Measurements from ENCODE around the gene TMEM30B. TPM values are rescaled to one million over a fixed set of nuclear protein-coding genes. Genes with fewer than 3 reads are reported as not detected.

TMEM30B gene
- polyA plus RNA-seq, 1 experiment, result 0.24 TPM

GRCh38 chr14:61326847-61327246, 45.7 kb upstream of the TMEM30B start:
- TF ChIP-seq, protein P1, sequence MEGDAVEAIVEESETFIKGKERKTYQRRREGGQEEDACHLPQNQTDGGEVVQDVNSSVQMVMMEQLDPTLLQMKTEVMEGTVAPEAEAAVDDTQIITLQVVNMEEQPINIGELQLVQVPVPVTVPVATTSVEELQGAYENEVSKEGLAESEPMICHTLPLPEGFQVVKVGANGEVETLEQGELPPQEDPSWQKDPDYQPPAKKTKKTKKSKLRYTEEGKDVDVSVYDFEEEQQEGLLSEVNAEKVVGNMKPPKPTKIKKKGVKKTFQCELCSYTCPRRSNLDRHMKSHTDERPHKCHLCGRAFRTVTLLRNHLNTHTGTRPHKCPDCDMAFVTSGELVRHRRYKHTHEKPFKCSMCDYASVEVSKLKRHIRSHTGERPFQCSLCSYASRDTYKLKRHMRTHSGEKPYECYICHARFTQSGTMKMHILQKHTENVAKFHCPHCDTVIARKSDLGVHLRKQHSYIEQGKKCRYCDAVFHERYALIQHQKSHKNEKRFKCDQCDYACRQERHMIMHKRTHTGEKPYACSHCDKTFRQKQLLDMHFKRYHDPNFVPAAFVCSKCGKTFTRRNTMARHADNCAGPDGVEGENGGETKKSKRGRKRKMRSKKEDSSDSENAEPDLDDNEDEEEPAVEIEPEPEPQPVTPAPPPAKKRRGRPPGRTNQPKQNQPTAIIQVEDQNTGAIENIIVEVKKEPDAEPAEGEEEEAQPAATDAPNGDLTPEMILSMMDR (IDR thresholded peaks at IDR 0.05; ENCODE audit: low read depth, low read length), result no peak
- ChIA-PET POLR2A (no interaction called here), CTCF (no interaction called here)
- peaks cover 22% of the 10 kb centered on the region for H3K27me3 ChIP-seq (ENCODE audit: control insufficient read depth, insufficient read depth, low read length)
- no peaks in the 10 kb centered on the region; the same call in 1 of the 2 replicates for H3K9me3 ChIP-seq (ENCODE audit: control insufficient read depth, insufficient read depth, low read length)
- no peak overlapping the region for H3K27ac ChIP-seq (ENCODE audit: low read depth, low read length)
- no peak overlapping the region for H3K4me3 ChIP-seq (ENCODE audit: low read depth, low read length)
- DNase-seq (ENCODE audit: low read depth, low spot score), result no peak

GRCh38 chr14:61326146-61326545, 45.0 kb upstream of the TMEM30B start:
- Histone ChIP-seq H3K27me3 (ENCODE audit: control insufficient read depth, insufficient read depth, low read length) (peaks cover 29% of the 10 kb centered on the region), H3K27ac (ENCODE audit: low read depth, low read length) (no peak overlapping the region), H3K9me3 (ENCODE audit: control insufficient read depth, insufficient read depth, low read length) (peaks cover under 1% of the 10 kb centered on the region; the same call in 1 of the 2 replicates), H3K4me3 (ENCODE audit: low read depth, low read length) (no peak overlapping the region)
- CTCF ChIA-PET, result no interaction called here
- POLR2A ChIA-PET, result no interaction called here
- TF ChIP-seq, protein P1 (IDR thresholded peaks at IDR 0.05; ENCODE audit: low read depth, low read length), result no peak
- no peak for DNase-seq (ENCODE audit: low read depth, low spot score)

GRCh38 chr14:61325166-61325565, 44.0 kb upstream of the TMEM30B start:
- Histone ChIP-seq H3K27ac (ENCODE audit: low read depth, low read length) (no peak overlapping the region), H3K4me3 (ENCODE audit: low read depth, low read length) (no peak overlapping the region), H3K27me3 (ENCODE audit: control insufficient read depth, insufficient read depth, low read length) (peaks cover 35% of the 10 kb centered on the region), H3K9me3 (ENCODE audit: control insufficient read depth, insufficient read depth, low read length) (peaks cover 3% of the 10 kb centered on the region; the same call in 1 of the 2 replicates)
- TF ChIP-seq, protein P1 (IDR thresholded peaks at IDR 0.05; ENCODE audit: low read depth, low read length), result no peak
- POLR2A ChIA-PET, result no interaction called here
- CTCF ChIA-PET, result no interaction called here
- DNase-seq (ENCODE audit: low read depth, low spot score), result no peak

GRCh38 chr14:61323970-61324369, 42.8 kb upstream of the TMEM30B start:
- CTCF ChIA-PET, result no interaction called here
- H3K9me3 ChIP-seq (ENCODE audit: control insufficient read depth, insufficient read depth, low read length), result peaks cover 3% of the 10 kb centered on the region; the same call in 1 of the 2 replicates
- peaks cover 35% of the 10 kb centered on the region for H3K27me3 ChIP-seq (ENCODE audit: control insufficient read depth, insufficient read depth, low read length)
- POLR2A ChIA-PET, result no interaction called here
- no peak overlapping the region for H3K27ac ChIP-seq (ENCODE audit: low read depth, low read length)
- DNase-seq (ENCODE audit: low read depth, low spot score), result no peak
- TF ChIP-seq, protein P1 (IDR thresholded peaks at IDR 0.05; ENCODE audit: low read depth, low read length), result no peak
- no peak overlapping the region for H3K4me3 ChIP-seq (ENCODE audit: low read depth, low read length)

GRCh38 chr14:61322799-61323290, 41.7 kb upstream of the TMEM30B start:
- ChIA-PET CTCF (no interaction called here), POLR2A (no interaction called here)
- no peak for DNase-seq (ENCODE audit: low read depth, low spot score)
- Histone ChIP-seq H3K27me3 (ENCODE audit: control insufficient read depth, insufficient read depth, low read length) (peaks cover 35% of the 10 kb centered on the region), H3K27ac (ENCODE audit: low read depth, low read length) (no peak overlapping the region), H3K4me3 (ENCODE audit: low read depth, low read length) (no peak overlapping the region), H3K9me3 (ENCODE audit: control insufficient read depth, insufficient read depth, low read length) (peaks cover 3% of the 10 kb centered on the region; the same call in 1 of the 2 replicates)
- TF ChIP-seq, protein P1 (IDR thresholded peaks at IDR 0.05; ENCODE audit: low read depth, low read length), result no peak

Measured in AG04450 (cell line).